ENCODE measurements around the gene ZNF135. TPM values are rescaled to one million over a fixed set of nuclear protein-coding genes. Genes with fewer than 3 reads are reported as not detected.

The ZNF135 gene
- total RNA-seq, 1 experiment from 2014 or later = not detected

- no peak overlapping the region for H2AFZ ChIP-seq (ENCODE audit: low read length)
- no peaks in the 10 kb centered on the region for H3K9me2 ChIP-seq (replicated peaks; ENCODE audit: low read length)
- H3K4me1 ChIP-seq (ENCODE audit: insufficient read depth, low read length) = no peaks in the 10 kb centered on the region
- no peak overlapping the region for H3K27ac ChIP-seq (ENCODE audit: low read length)
- TF ChIP-seq EZH2phosphoT487 (IDR thresholded peaks at IDR 0.05; ENCODE audit: borderline replicate concordance, low read length) (no peak), CTCF (conservative IDR thresholded peaks at IDR 0.05; ENCODE audit: low read depth, low read length) (no peak), EZH2 (IDR thresholded peaks at IDR 0.05; ENCODE audit: low read length, unreplicated experiment) (no peak)
- no TSS peak for BruUV-seq (replicated peaks)
- peaks cover 56% of the 10 kb centered on the region for H3K9me3 ChIP-seq (ENCODE audit: low read length)
- no peaks in the 10 kb centered on the region for H3K79me2 ChIP-seq (ENCODE audit: low read length)
- no peak for ATAC-seq
- DNase-seq = no peak
- no peaks in the 10 kb centered on the region for H3K36me3 ChIP-seq (ENCODE audit: low read depth, low read length)
- intact Hi-C loops (cut with micrococcal nuclease) = no loop called here
- POLR2A ChIA-PET (ENCODE audit: unreplicated experiment) = no interaction called here
- no peaks in the 10 kb centered on the region for H3F3A ChIP-seq (ENCODE audit: low read length, unreplicated experiment)
- no peaks in the 10 kb centered on the region for H4K20me1 ChIP-seq (ENCODE audit: low read length)
- CTCF ChIA-PET = no interaction called here
- no peak overlapping the region for H3K9ac ChIP-seq (ENCODE audit: low read length)
- no peak overlapping the region for H3K4me3 ChIP-seq (ENCODE audit: low read length)
- H3K4me2 ChIP-seq (ENCODE audit: low read length) = no peak overlapping the region
- H3K27me3 ChIP-seq (ENCODE audit: low read length) = no peaks in the 10 kb centered on the region
Observed at GRCh38 chr19:58044886-58045285, 14.2 kb upstream of the ZNF135 start.

- DNase-seq (no peak), ATAC-seq (no peak)
- Histone ChIP-seq H2AFZ (ENCODE audit: low read length) (no peak overlapping the region), H3K4me2 (ENCODE audit: low read length) (no peak overlapping the region), H3K79me2 (ENCODE audit: low read length) (no peaks in the 10 kb centered on the region), H3K4me3 (ENCODE audit: low read length) (no peak overlapping the region), H3K27ac (ENCODE audit: low read length) (no peak overlapping the region), H4K20me1 (ENCODE audit: low read length) (no peaks in the 10 kb centered on the region), H3K9ac (ENCODE audit: low read length) (no peak overlapping the region), H3K4me1 (ENCODE audit: insufficient read depth, low read length) (no peaks in the 10 kb centered on the region), H3K9me3 (ENCODE audit: low read length) (peaks cover 50% of the 10 kb centered on the region), H3F3A (ENCODE audit: low read length, unreplicated experiment) (no peaks in the 10 kb centered on the region), H3K36me3 (ENCODE audit: low read depth, low read length) (no peaks in the 10 kb centered on the region), H3K9me2 (replicated peaks; ENCODE audit: low read length) (no peaks in the 10 kb centered on the region), H3K27me3 (ENCODE audit: low read length) (no peaks in the 10 kb centered on the region)
- intact Hi-C loops (cut with micrococcal nuclease) = no loop called here
- TF ChIP-seq EZH2phosphoT487 (IDR thresholded peaks at IDR 0.05; ENCODE audit: borderline replicate concordance, low read length) (no peak), EZH2 (IDR thresholded peaks at IDR 0.05; ENCODE audit: low read length, unreplicated experiment) (no peak), CTCF (conservative IDR thresholded peaks at IDR 0.05; ENCODE audit: low read depth, low read length) (no peak)
- ChIA-PET CTCF (no interaction called here), POLR2A (ENCODE audit: unreplicated experiment) (no interaction called here)
- BruUV-seq (replicated peaks) = no TSS peak
Observed at GRCh38 chr19:58045411-58046050, 13.6 kb upstream of the ZNF135 start.

DNA sequence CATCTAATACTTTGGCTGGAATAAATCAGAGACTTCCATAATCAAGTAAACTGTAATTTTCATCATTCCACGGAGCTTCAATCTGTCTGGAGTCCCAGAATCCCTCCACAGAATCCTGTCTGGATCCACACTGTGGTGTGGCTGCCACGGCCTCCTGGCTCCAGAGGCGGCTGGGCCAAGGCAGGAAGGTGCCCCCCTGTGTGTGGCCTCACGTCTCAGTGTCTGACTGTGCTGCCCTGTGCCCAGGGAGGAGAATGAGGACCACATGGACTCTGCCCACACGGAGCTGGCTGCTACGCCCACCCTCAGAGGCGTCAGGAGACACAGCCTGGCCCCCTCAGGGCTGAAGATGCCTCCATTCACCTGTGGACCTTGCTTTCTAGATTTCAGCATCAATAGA is 12.2 kb upstream of the ZNF135 start:
- ATAC-seq (no peak), DNase-seq (no peak)
- H3K9me2 ChIP-seq (replicated peaks; ENCODE audit: low read length) = no peaks in the 10 kb centered on the region
- H3K9ac ChIP-seq (ENCODE audit: low read length) = no peak overlapping the region
- no peaks in the 10 kb centered on the region for H3K27me3 ChIP-seq (ENCODE audit: low read length)
- no peaks in the 10 kb centered on the region for H3F3A ChIP-seq (ENCODE audit: low read length, unreplicated experiment)
- H3K4me1 ChIP-seq (ENCODE audit: insufficient read depth, low read length) = no peaks in the 10 kb centered on the region
- H2AFZ ChIP-seq (ENCODE audit: low read length) = no peak overlapping the region
- no peak overlapping the region for H3K4me3 ChIP-seq (ENCODE audit: low read length)
- CTCF ChIA-PET = no interaction called here
- intact Hi-C loops (cut with micrococcal nuclease) = no loop called here
- H3K27ac ChIP-seq (ENCODE audit: low read length) = no peak overlapping the region
- POLR2A ChIA-PET (ENCODE audit: unreplicated experiment) = no interaction called here
- H3K9me3 ChIP-seq (ENCODE audit: low read length) = peaks cover 45% of the 10 kb centered on the region
- BruUV-seq (replicated peaks) = no TSS peak
- H3K4me2 ChIP-seq (ENCODE audit: low read length) = no peak overlapping the region
- H4K20me1 ChIP-seq (ENCODE audit: low read length) = no peaks in the 10 kb centered on the region
- TF ChIP-seq EZH2phosphoT487 (IDR thresholded peaks at IDR 0.05; ENCODE audit: borderline replicate concordance, low read length) = no peak
- TF ChIP-seq EZH2 (IDR thresholded peaks at IDR 0.05; ENCODE audit: low read length, unreplicated experiment) = no peak
- TF ChIP-seq CTCF (conservative IDR thresholded peaks at IDR 0.05; ENCODE audit: low read depth, low read length) = no peak
- no peaks in the 10 kb centered on the region for H3K36me3 ChIP-seq (ENCODE audit: low read depth, low read length)
- no peaks in the 10 kb centered on the region for H3K79me2 ChIP-seq (ENCODE audit: low read length)

Data from PC-3 (cell line).